Mucosa of rectum (tissue), 2 donors: Measurements from ENCODE around the gene CREBRF.
"Not testable (repeated sequence)": the region's sequence is repeated elsewhere in the genome, so short reads cannot be mapped to it uniquely, and the experiment has no call there.

Experiments
- H3K27ac ChIP-seq, 2 donors: one replicate each; pipeline ENCODE4 v1.7.0; 2013; ENCODE audit warnings: inconsistent platforms in 2 of 2, low read depth in 2 of 2, low read length in 2 of 2
- H3K27me3 ChIP-seq, 2 donors: one replicate each; pipeline ENCODE4 v1.7.0; 2013; ENCODE audit warnings: low read length in 2 of 2; ENCODE audit not compliant: control insufficient read depth in 2 of 2, insufficient read depth in 2 of 2
- H3K36me3 ChIP-seq, 2 donors: one replicate each; pipeline ENCODE4 v1.7.0; 2013; ENCODE audit warnings: low read length in 2 of 2; ENCODE audit not compliant: control insufficient read depth in 2 of 2, insufficient read depth in 2 of 2
- H3K4me1 ChIP-seq, 2 donors: one replicate each; pipeline ENCODE4 v1.7.0; 2013; ENCODE audit warnings: low read length in 2 of 2, mild to moderate bottlenecking in 1 of 2; ENCODE audit not compliant: control insufficient read depth in 2 of 2, insufficient read depth in 2 of 2
- H3K4me3 ChIP-seq, 2 donors: one replicate each; pipeline ENCODE4 v1.7.0; 2013; ENCODE audit warnings: low read length in 2 of 2
- H3K9ac ChIP-seq, 2 donors: one replicate each; pipeline ENCODE4 v1.7.0; 2013; ENCODE audit warnings: low read length in 2 of 2, low read depth in 1 of 2, mild to moderate bottlenecking in 1 of 2
- H3K9me3 ChIP-seq, 2 donors: one replicate each; pipeline ENCODE4 v1.7.0; 2013; ENCODE audit warnings: low read length in 2 of 2; ENCODE audit not compliant: control insufficient read depth in 2 of 2
- donor health status: healthy.
- donor health status: Normal muscosa, but diverticular disease.

Gene CREBRF

GRCh38 chr5:173103411-173103810, 47.3 kb downstream of the CREBRF start:
- H3K27ac ChIP-seq, result no peak overlapping the region
- H3K4me1 ChIP-seq, result no peaks in the 10 kb centered on the region
- H3K9ac ChIP-seq, result no peak overlapping the region
- peaks cover 0 to 4% of the 10 kb centered on the region in 2 donors for H3K9me3 ChIP-seq
- H3K27me3 ChIP-seq, result no peaks in the 10 kb centered on the region
- no peak overlapping the region for H3K4me3 ChIP-seq
- H3K36me3 ChIP-seq, result peaks cover 0 to 2% of the 10 kb centered on the region in 2 donors

GRCh38 chr5:173108914-173109313, 52.8 kb downstream of the CREBRF start:
- Histone ChIP-seq H3K4me1 (peaks cover 0 to 6% of the 10 kb centered on the region in 2 donors), H3K27me3 (no peaks in the 10 kb centered on the region), H3K4me3 (no peak overlapping the region), H3K9ac (no peak overlapping the region), H3K27ac (no peak overlapping the region), H3K36me3 (peaks cover 19 to 33% of the 10 kb centered on the region in 2 donors), H3K9me3 (no peaks in the 10 kb centered on the region)

DNA sequence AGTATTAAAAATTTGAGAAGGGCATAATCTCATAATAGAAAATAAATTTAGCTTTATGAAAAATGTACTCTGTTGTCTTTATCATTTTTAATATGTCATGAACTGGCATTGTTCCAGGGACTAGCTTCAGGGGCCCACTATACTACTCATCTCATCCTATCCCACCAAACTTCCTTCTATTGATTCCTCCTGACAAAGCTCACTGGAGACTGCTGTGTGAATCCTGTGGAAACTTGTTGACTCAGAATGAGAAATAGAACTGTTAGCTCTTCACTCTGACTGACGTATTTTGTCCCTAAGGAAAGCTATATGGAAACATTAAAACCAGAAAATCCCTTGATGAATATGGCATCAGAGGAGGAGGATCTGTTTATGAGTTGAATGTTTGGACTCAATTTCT, 58.4 kb downstream of the CREBRF start:
- Histone ChIP-seq H3K36me3 (peaks cover 16 to 30% of the 10 kb centered on the region in 2 donors), H3K27me3 (no peaks in the 10 kb centered on the region), H3K4me1 (peaks cover 0 to 6% of the 10 kb centered on the region in 2 donors), H3K4me3 (no peak overlapping the region), H3K9me3 (no peaks in the 10 kb centered on the region), H3K27ac (no peak overlapping the region), H3K9ac (no peak overlapping the region)

- no peak overlapping the region for H3K9ac ChIP-seq
- no peak overlapping the region for H3K27ac ChIP-seq
- no peaks in the 10 kb centered on the region for H3K4me1 ChIP-seq
- H3K9me3 ChIP-seq, result no peaks in the 10 kb centered on the region
- H3K36me3 ChIP-seq, result peaks cover 10 to 15% of the 10 kb centered on the region in 2 donors
- H3K27me3 ChIP-seq, result no peaks in the 10 kb centered on the region
- no peak overlapping the region for H3K4me3 ChIP-seq
Observed at GRCh38 chr5:173119719-173120118, 63.6 kb downstream of the CREBRF start.

DNA sequence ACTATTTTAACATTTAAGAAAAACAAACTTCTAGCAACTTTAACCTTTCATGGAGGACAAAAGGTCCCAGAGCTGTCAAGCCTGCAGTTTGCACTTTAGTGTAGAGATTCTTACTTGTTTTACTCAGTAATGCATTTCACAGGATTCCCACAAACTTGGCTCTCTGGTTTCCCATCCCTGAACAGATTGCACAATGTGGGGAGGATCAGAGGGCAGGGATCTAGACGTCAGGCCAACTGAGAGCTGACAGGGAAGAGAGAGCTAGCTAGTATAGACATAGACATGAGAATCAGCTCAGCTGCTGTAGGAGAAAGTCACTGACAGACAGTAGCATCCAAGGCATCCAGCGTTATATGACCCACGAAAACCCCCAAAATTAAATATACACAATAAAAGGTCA, 67.3 kb downstream of the CREBRF start:
- Histone ChIP-seq H3K9me3 (no peaks in the 10 kb centered on the region), H3K27me3 (no peaks in the 10 kb centered on the region)

DNA sequence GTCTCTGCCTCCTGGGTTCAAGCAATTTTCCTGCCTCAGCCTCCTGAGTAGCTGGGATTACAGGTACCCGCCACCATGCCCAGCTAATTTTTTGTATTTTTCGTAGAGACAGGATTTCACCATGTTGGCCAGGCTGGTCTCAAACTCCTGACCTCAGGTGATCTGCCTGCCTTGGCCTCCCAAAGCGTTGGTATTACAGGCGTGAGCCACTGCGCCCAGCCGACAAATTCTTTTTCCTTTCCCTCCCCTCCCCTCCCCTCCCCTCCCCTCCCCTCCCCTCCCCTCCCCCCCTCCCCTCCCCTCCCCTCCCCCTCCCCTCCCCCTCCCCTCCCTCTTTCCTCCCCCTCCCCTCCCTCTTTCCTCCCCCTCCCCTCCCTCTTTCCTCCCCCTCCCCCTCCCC, 76.0 kb downstream of the CREBRF start:
- not testable (repeated sequence) for H3K9me3 ChIP-seq, H3K4me1 ChIP-seq, H3K27ac ChIP-seq, H3K27me3 ChIP-seq, H3K9ac ChIP-seq, H3K4me3 ChIP-seq
- peaks cover 10 to 13% of the 10 kb centered on the region in 2 donors for H3K36me3 ChIP-seq

More for the DNA sequence above, 67.3 kb downstream of the CREBRF start:
- H3K4me1 ChIP-seq, result no peaks in the 10 kb centered on the region
- H3K27ac ChIP-seq, result no peak overlapping the region
- H3K36me3 ChIP-seq, result peaks cover 5 to 14% of the 10 kb centered on the region in 2 donors
- H3K9ac ChIP-seq, result no peak overlapping the region
- H3K4me3 ChIP-seq, result no peak overlapping the region

- Histone ChIP-seq H3K27ac (no peak overlapping the region), H3K4me3 (no peak overlapping the region), H3K9me3 (no peaks in the 10 kb centered on the region), H3K4me1 (no peaks in the 10 kb centered on the region), H3K27me3 (no peaks in the 10 kb centered on the region), H3K36me3 (peaks cover 0 to 3% of the 10 kb centered on the region in 2 donors), H3K9ac (no peak overlapping the region)
Observed at GRCh38 chr5:173138707-173139106, 82.6 kb downstream of the CREBRF start.

DNA sequence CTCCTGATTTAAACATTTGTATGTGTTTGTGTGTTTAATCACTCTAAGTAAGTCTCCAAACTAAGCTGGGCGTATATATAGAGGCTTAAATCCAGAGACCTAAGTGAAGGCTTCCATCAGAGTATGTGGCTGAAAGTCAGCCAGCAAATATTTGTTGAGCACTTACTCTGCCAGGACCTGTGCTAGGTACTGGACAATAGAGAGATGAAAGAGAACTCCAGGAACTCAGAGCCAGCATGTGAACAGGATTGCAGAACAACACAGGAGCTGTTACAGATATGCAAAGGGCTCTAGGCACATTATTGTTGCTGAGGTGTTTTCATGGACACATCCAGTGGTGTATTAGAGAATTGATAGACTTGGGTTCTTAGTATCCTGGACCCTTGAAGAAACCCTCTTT, 83.5 kb downstream of the CREBRF start:
- Histone ChIP-seq H3K4me1 (no peaks in the 10 kb centered on the region), H3K9me3 (no peaks in the 10 kb centered on the region), H3K36me3 (peaks cover 0 to 3% of the 10 kb centered on the region in 2 donors), H3K9ac (no peak overlapping the region), H3K4me3 (no peak overlapping the region), H3K27ac (no peak overlapping the region), H3K27me3 (no peaks in the 10 kb centered on the region)

GRCh38 chr5:173140769-173141168, 84.6 kb downstream of the CREBRF start:
- Histone ChIP-seq H3K36me3 (peaks cover 0 to 3% of the 10 kb centered on the region in 2 donors), H3K4me3 (no peak overlapping the region), H3K9ac (no peak overlapping the region), H3K27me3 (no peaks in the 10 kb centered on the region), H3K9me3 (no peaks in the 10 kb centered on the region), H3K4me1 (peaks cover 2 to 4% of the 10 kb centered on the region in 2 donors), H3K27ac (no peak overlapping the region)

GRCh38 chr5:173143567-173143966, 87.4 kb downstream of the CREBRF start:
- peaks cover 0 to 15% of the 10 kb centered on the region in 2 donors for H3K36me3 ChIP-seq
- H3K4me1 ChIP-seq, result peaks cover 2 to 4% of the 10 kb centered on the region in 2 donors
- H3K27ac ChIP-seq, result no peak overlapping the region
- no peak overlapping the region for H3K4me3 ChIP-seq
- no peaks in the 10 kb centered on the region for H3K9me3 ChIP-seq
- no peaks in the 10 kb centered on the region for H3K27me3 ChIP-seq
- no peak overlapping the region for H3K9ac ChIP-seq
